GM18498 (cell line): ENCODE measurements around the gene FNBP1.
"Not testable (repeated sequence)": the region's sequence is repeated elsewhere in the genome, so short reads cannot be mapped to it uniquely, and the experiment has no call there.

Experiments
- ATAC-seq: cut with Tn5 transposase; IDR thresholded peaks from one replicate; pipeline ENCODE4 v1.9.1; 2021; ENCODE audit warnings: mild to moderate bottlenecking, moderate library complexity; ENCODE audit not compliant: unreplicated experiment

The FNBP1 gene

GRCh38 chr9:130022566-130023143 lies 20.3 kb downstream of the FNBP1 start:
- ATAC-seq = no peak

GRCh38 chr9:130021842-130022241 lies 21.1 kb downstream of the FNBP1 start:
- not testable (repeated sequence) for ATAC-seq

GRCh38 chr9:130021123-130021522 lies 21.9 kb downstream of the FNBP1 start:
- no peak for ATAC-seq

GRCh38 chr9:130020618-130021017 lies 22.4 kb downstream of the FNBP1 start:
- no peak for ATAC-seq

- ATAC-seq = no peak
These were observed 24.7 kb downstream of the FNBP1 start for GRCh38 chr9:130018265-130018664.

- not testable (repeated sequence) for ATAC-seq
These were observed 25.5 kb downstream of the FNBP1 start for GRCh38 chr9:130017510-130017909.

- ATAC-seq = no peak
These were observed 25.9 kb downstream of the FNBP1 start for GRCh38 chr9:130017076-130017475.

- no peak for ATAC-seq
These were observed 27.5 kb downstream of the FNBP1 start for GRCh38 chr9:130015353-130016019.

- no peak for ATAC-seq
These were observed 29.7 kb downstream of the FNBP1 start for GRCh38 chr9:130013326-130013725.

- ATAC-seq = peak; percentile 39
These were observed 32.6 kb downstream of the FNBP1 start for GRCh38 chr9:130010151-130010988.

GRCh38 chr9:130009546-130009945 lies 33.4 kb downstream of the FNBP1 start:
- ATAC-seq = not testable (repeated sequence)

GRCh38 chr9:130008538-130008937 lies 34.5 kb downstream of the FNBP1 start:
- ATAC-seq = no peak

GRCh38 chr9:130006952-130007351 lies 36.0 kb downstream of the FNBP1 start:
- ATAC-seq = not testable (repeated sequence)

GRCh38 chr9:130003943-130004552 lies 38.9 kb downstream of the FNBP1 start:
- ATAC-seq = no peak

GRCh38 chr9:130002320-130002719 lies 40.7 kb downstream of the FNBP1 start:
- ATAC-seq = no peak

- no peak for ATAC-seq
These were observed 41.8 kb downstream of the FNBP1 start for GRCh38 chr9:130001190-130001589.

- no peak for ATAC-seq
These were observed 43.9 kb downstream of the FNBP1 start for GRCh38 chr9:129999141-129999510.

- no peak for ATAC-seq
These were observed 44.4 kb downstream of the FNBP1 start for GRCh38 chr9:129998491-129999140.

- not testable (repeated sequence) for ATAC-seq
These were observed 45.3 kb downstream of the FNBP1 start for GRCh38 chr9:129997706-129998105.

- ATAC-seq = no peak
These were observed 46.7 kb downstream of the FNBP1 start for GRCh38 chr9:129996161-129996830.
